SK-N-SH treated with all-trans-retinoic acid at 6 μM for 48 hours (cell line): ENCODE data around the gene CCKAR.

ENCODE experiments used
- ATAC-seq: fragments of 200-7000 bp; cut with Tn5 transposase; 3 replicates; pipeline ENCODE4 v1.9.1; 2020; ENCODE audit warnings: mild to moderate bottlenecking, moderate library complexity
- ARNTL ChIP-seq: fragments of 450-650 bp; formaldehyde crosslinking; IDR thresholded peaks from 2 replicates; pipeline ENCODE4 v1.5.0; 2020; ENCODE audit warnings: low read depth, mild to moderate bottlenecking, moderate library complexity, borderline replicate concordance
- BACH2 ChIP-seq: fragments of 250-450 bp; sonication (Bioruptor Pico); IDR thresholded peaks from 2 replicates; pipeline ENCODE4 v1.9.0; 2021; ENCODE audit warnings: mild to moderate bottlenecking, borderline replicate concordance
- CREB5 ChIP-seq: fragments of 250-450 bp; sonication (Bioruptor Pico); IDR thresholded peaks from 2 replicates; pipeline ENCODE4 v1.5.1; 2020; ENCODE audit warnings: low read depth, mild to moderate bottlenecking, moderate library complexity
- CSDC2 ChIP-seq: fragments of 250-450 bp; sonication (Bioruptor Pico); IDR thresholded peaks from 2 replicates; pipeline ENCODE4 v1.5.0; 2020; ENCODE audit warnings: mild to moderate bottlenecking, moderate library complexity
- CSRNP3 ChIP-seq: fragments of 250-450 bp; sonication (Bioruptor Pico); IDR thresholded peaks from 2 replicates; pipeline ENCODE4 v1.5.1; 2021; ENCODE audit warnings: mild to moderate bottlenecking, moderate library complexity
- ESRRG ChIP-seq: fragments of 250-450 bp; sonication (Bioruptor Pico); IDR thresholded peaks from 2 replicates; pipeline ENCODE4 v1.6.1; 2021; ENCODE audit warnings: mild to moderate bottlenecking
- GLIS3 ChIP-seq: fragments of 250-450 bp; sonication (Bioruptor Pico); IDR thresholded peaks from 2 replicates; pipeline ENCODE4 v1.5.0; 2020; ENCODE audit warnings: mild to moderate bottlenecking, moderate library complexity
- ISL1 ChIP-seq: fragments of 250-450 bp; sonication (Bioruptor Pico); IDR thresholded peaks from 2 replicates; pipeline ENCODE4 v2.1.2; 2022; ENCODE audit warnings: mild to moderate bottlenecking, moderate library complexity
- OSR1 ChIP-seq: fragments of 250-450 bp; sonication (Bioruptor Pico); IDR thresholded peaks from 2 replicates; pipeline ENCODE4 v1.8.0; 2022; ENCODE audit warnings: moderate library complexity, mild to moderate bottlenecking, inconsistent platforms
- POU6F1 ChIP-seq: fragments of 250-450 bp; sonication (Bioruptor Pico); IDR thresholded peaks from 2 replicates; pipeline ENCODE4 v1.8.0; 2021; ENCODE audit warnings: low read depth, mild to moderate bottlenecking, moderate library complexity, borderline replicate concordance
- PPARA ChIP-seq: fragments of 250-450 bp; sonication (Bioruptor Pico); IDR thresholded peaks from 2 replicates; pipeline ENCODE4 v1.5.0; 2020; ENCODE audit warnings: mild to moderate bottlenecking, borderline replicate concordance
- RARB ChIP-seq: fragments of 250-450 bp; sonication (Bioruptor Pico); IDR thresholded peaks from 2 replicates; pipeline ENCODE4 v1.8.0; 2021; ENCODE audit warnings: mild to moderate bottlenecking, moderate library complexity
- SNAI2 ChIP-seq: fragments of 250-450 bp; sonication (Bioruptor Pico); IDR thresholded peaks from 2 replicates; pipeline ENCODE4 v1.5.0; 2020; ENCODE audit warnings: mild to moderate bottlenecking, moderate library complexity
- TCF4 ChIP-seq: fragments of 250-450 bp; sonication (Bioruptor Pico); IDR thresholded peaks from 2 replicates; pipeline ENCODE4 v1.8.0; 2021; ENCODE audit warnings: mild to moderate bottlenecking, moderate library complexity, borderline replicate concordance
- TSHZ2 ChIP-seq: fragments of 250-450 bp; sonication (Bioruptor Pico); IDR thresholded peaks from 2 replicates; pipeline ENCODE4 v1.5.0; 2020; ENCODE audit warnings: mild to moderate bottlenecking, moderate library complexity
- ZC3H10 ChIP-seq: fragments of 250-450 bp; sonication (Bioruptor Pico); IDR thresholded peaks from 2 replicates; pipeline ENCODE4 v1.5.1; 2021; ENCODE audit warnings: mild to moderate bottlenecking, moderate library complexity
- ZFP3 ChIP-seq: fragments of 250-450 bp; sonication (Bioruptor Pico); IDR thresholded peaks from 2 replicates; pipeline ENCODE4 v1.5.0; 2020; ENCODE audit warnings: mild to moderate bottlenecking, moderate library complexity
- ZFP30 ChIP-seq: fragments of 450-650 bp; formaldehyde crosslinking; IDR thresholded peaks from 2 replicates; pipeline ENCODE4 v1.5.0; 2022; ENCODE audit warnings: mild to moderate bottlenecking, moderate library complexity
- ZNF565 ChIP-seq: fragments of 450-650 bp; formaldehyde crosslinking; conservative IDR thresholded peaks from 2 replicates; pipeline ENCODE4 v1.5.0; 2020; ENCODE audit warnings: low read depth, mild to moderate bottlenecking, moderate library complexity
- ZNF70 ChIP-seq: fragments of 450-650 bp; formaldehyde crosslinking; IDR thresholded peaks from 2 replicates; pipeline ENCODE4 v1.5.0; 2020; ENCODE audit warnings: mild to moderate bottlenecking, moderate library complexity

Gene CCKAR

GRCh38 chr4:26452565-26453531 lies 37.4 kb downstream of the CCKAR start:
- no peak for TF ChIP-seq POU6F1 (CRISPR knock-in tag)
- no peak for TF ChIP-seq SNAI2 (CRISPR knock-in tag)
- no peak for TF ChIP-seq ESRRG (CRISPR knock-in tag)
- no peak for TF ChIP-seq ZNF70 (CRISPR knock-in tag)
- TF ChIP-seq TSHZ2 (CRISPR knock-in tag) = no peak
- TF ChIP-seq ZFP3 = no peak
- TF ChIP-seq ZFP30 (CRISPR knock-in tag) = no peak
- TF ChIP-seq ZNF565 (CRISPR knock-in tag) = no peak
- TF ChIP-seq ISL1 (CRISPR knock-in tag) = no peak
- no peak for TF ChIP-seq RARB (CRISPR knock-in tag)
- no peak for TF ChIP-seq ARNTL (CRISPR knock-in tag)
- TF ChIP-seq CREB5 (CRISPR knock-in tag) = no peak
- TF ChIP-seq TCF4 = no peak
- TF ChIP-seq CSDC2 (CRISPR knock-in tag) = no peak
- TF ChIP-seq OSR1 (CRISPR knock-in tag) = no peak
- TF ChIP-seq ZC3H10 = no peak
- TF ChIP-seq CSRNP3 = no peak
- TF ChIP-seq GLIS3 (CRISPR knock-in tag) = no peak
- no peak for TF ChIP-seq BACH2
- no peak for TF ChIP-seq PPARA (CRISPR knock-in tag)
- no peak for ATAC-seq

GRCh38 chr4:26451597-26451996 lies 38.7 kb downstream of the CCKAR start:
- ATAC-seq = no peak
- TF ChIP-seq TSHZ2 (CRISPR knock-in tag) (no peak), ARNTL (CRISPR knock-in tag) (no peak), CSDC2 (CRISPR knock-in tag) (no peak), OSR1 (CRISPR knock-in tag) (no peak), PPARA (CRISPR knock-in tag) (no peak), CSRNP3 (no peak), ZNF70 (CRISPR knock-in tag) (no peak), ZFP30 (CRISPR knock-in tag) (no peak)
